A549 (cell line): ENCODE measurements around the gene EGFL7. TPM values are rescaled to one million over a fixed set of nuclear protein-coding genes. Genes with fewer than 3 reads are reported as not detected.

ENCODE experiments used
- ATAC-seq, 2 experiments: fragments of 200-7000 bp in 1 of 2; fragments of >200 bp in 1 of 2; cut with Nextera tagmentation in 1 of 2; cut with Tn5 transposase in 1 of 2; 3 replicates each; pipeline versions ENCODE4 v1.8.0 to v1.9.1; 2018 to 2020; ENCODE audit warnings: mild to moderate bottlenecking in 1 of 2, moderate library complexity in 1 of 2
- CTCF ChIA-PET: fragments of 300-600 bp; sonication (Branson Sonifier 250); formaldehyde crosslinking; extraction: SDS; loops from one replicate; lab custom pipeline; 2021; ENCODE audit warnings: antibody characterized with exemption, inconsistent platforms; lab: Yijun Ruan, JAX
- POLR2A ChIA-PET: fragments of 350-600 bp; formaldehyde crosslinking; extraction: SDS; loops from one replicate; lab custom pipeline; 2021; ENCODE audit warnings: antibody characterized with exemption, inconsistent platforms; lab: Yijun Ruan, JAX
- DNase-seq, 2 experiments: peaks; one replicate each; pipeline versions ENCODE4 v3.0.0 to v3.0.0-alpha.2; 2011 to 2016; ENCODE audit warnings: low read depth in 1 of 2, low spot score in 1 of 2
- FAIRE-seq: peaks from 2 replicates; lab custom pipeline; 2011; peaks lifted over from hg19 to GRCh38; lab: Jason Lieb, UNC
- H3K27ac ChIP-seq, 2 experiments: fragments of >200 bp; sonication (Bioruptor Twin); formaldehyde crosslinking; 3 replicates each; pipeline ENCODE4 v1.5.1; 2016 to 2017
- H3K4me1 ChIP-seq: fragments of >200 bp; sonication (Bioruptor Twin); formaldehyde crosslinking; 3 replicates; pipeline ENCODE4 v1.6.1; 2016
- H3K4me2 ChIP-seq: fragments of >200 bp; sonication (Bioruptor Twin); formaldehyde crosslinking; 3 replicates; pipeline ENCODE4 v1.6.1; 2016
- H3K4me3 ChIP-seq: fragments of >200 bp; sonication (Bioruptor Twin); formaldehyde crosslinking; 3 replicates; pipeline ENCODE4 v1.5.1; 2016
- H3K9me3 ChIP-seq: fragments of >200 bp; sonication (Bioruptor Twin); formaldehyde crosslinking; 3 replicates; pipeline ENCODE4 v1.6.1; 2016
- ATOH8 ChIP-seq: fragments of 250-450 bp; sonication (Bioruptor Pico); IDR thresholded peaks from 2 replicates; pipeline ENCODE4 v1.5.0; 2020; ENCODE audit warnings: low read depth, mild to moderate bottlenecking, moderate library complexity
- BHLHE40 ChIP-seq: IDR thresholded peaks from 2 replicates; pipeline ENCODE4 v1.6.1; 2012; ENCODE audit warnings: low read depth, low read length, inconsistent platforms
- CHD2 ChIP-seq: fragments of 150-350 bp; IDR thresholded peaks from 2 replicates; pipeline ENCODE4 v1.6.1; 2014; ENCODE audit warnings: low read length; ENCODE audit not compliant: partially characterized antibody
- CTCF ChIP-seq: fragments of >200 bp; sonication (Bioruptor Twin); formaldehyde crosslinking; IDR thresholded peaks from 3 replicates; pipeline ENCODE4 v1.5.1; 2016
- ESRRA ChIP-seq: fragments of 150-350 bp; IDR thresholded peaks from 2 replicates; pipeline ENCODE4 v1.6.1; 2014; ENCODE audit warnings: mild to moderate bottlenecking, low read length, borderline replicate concordance
- FOXS1 ChIP-seq: fragments of 250-450 bp; sonication (Bioruptor Pico); IDR thresholded peaks from 2 replicates; pipeline ENCODE4 v1.5.0; 2020; ENCODE audit warnings: mild to moderate bottlenecking, moderate library complexity
- GATA3 ChIP-seq: IDR thresholded peaks from 2 replicates; pipeline ENCODE4 v1.6.1; 2012; ENCODE audit warnings: borderline replicate concordance
- HDAC2 ChIP-seq: fragments of 200-600 bp; sonication (generic); IDR thresholded peaks from 2 replicates; pipeline ENCODE4 v1.6.1; 2016
- HMGXB4 ChIP-seq: fragments of 250-450 bp; sonication (Bioruptor Pico); IDR thresholded peaks from 2 replicates; pipeline ENCODE4 v1.5.0; 2021; ENCODE audit warnings: mild to moderate bottlenecking, moderate library complexity, borderline replicate concordance
- HOXB13 ChIP-seq: fragments of 250-450 bp; sonication (Bioruptor Pico); IDR thresholded peaks from 2 replicates; pipeline ENCODE4 v1.5.0; 2020; ENCODE audit warnings: low read depth, mild to moderate bottlenecking, moderate library complexity
- KDM1A ChIP-seq: fragments of 200-600 bp; sonication (generic); IDR thresholded peaks from 2 replicates; pipeline ENCODE4 v1.6.1; 2016; ENCODE audit warnings: low read depth, mild to moderate bottlenecking
- PBX3 ChIP-seq: IDR thresholded peaks from 2 replicates; pipeline ENCODE4 v1.6.1; 2012
- PHF8 ChIP-seq: fragments of 200-600 bp; sonication (generic); IDR thresholded peaks from 2 replicates; pipeline ENCODE4 v1.6.1; 2016; ENCODE audit warnings: low read depth, mild to moderate bottlenecking, antibody characterized with exemption, moderate library complexity, borderline replicate concordance
- POLR2A ChIP-seq: IDR thresholded peaks from 2 replicates; pipeline ENCODE4 v1.6.1; 2012; ENCODE audit warnings: mild to moderate bottlenecking, low read length
- POLR2AphosphoS2 ChIP-seq: conservative IDR thresholded peaks from 2 replicates; pipeline ENCODE4 v1.6.1; 2012; ENCODE audit warnings: low read length, improper control_type of control experiment, inconsistent platforms
- RARB ChIP-seq: fragments of 250-450 bp; sonication (Bioruptor Pico); IDR thresholded peaks from 2 replicates; pipeline ENCODE4 v1.8.0; 2021; ENCODE audit warnings: mild to moderate bottlenecking, moderate library complexity
- RCOR1 ChIP-seq: fragments of 150-350 bp; IDR thresholded peaks from 2 replicates; pipeline ENCODE4 v1.6.1; 2014; ENCODE audit warnings: antibody characterized with exemption, low read length, low read depth
- TFCP2L1 ChIP-seq: fragments of 250-450 bp; sonication (Bioruptor Pico); IDR thresholded peaks from 2 replicates; pipeline ENCODE4 v1.5.0; 2021; ENCODE audit warnings: mild to moderate bottlenecking
- ZC3H11A ChIP-seq: fragments of 450-650 bp; IDR thresholded peaks from 2 replicates; pipeline ENCODE4 v1.6.1; 2014; ENCODE audit warnings: antibody characterized with exemption, mild to moderate bottlenecking
- WGBS: methylation state at CpG from one replicate; pipeline ENCODE4 v1.1.6; 2017; ENCODE audit errors: missing lambda C conversion rate; 5-methylcytosine and 5-hydroxymethylcytosine counted together
- polyA minus RNA-seq: library from RNA; depleted of rRNA, polyadenylated mRNA; stranded (reverse); fragments of >200 nt; gene quantifications from 2 replicates; pipeline ENCODE4 v1.2.3, GENCODE V29; 2011; rRNA and poly(A)+ RNA removed
- polyA plus RNA-seq, 4 experiments: library from polyadenylated mRNA; depleted of rRNA in 3 of 4; stranded (reverse); fragments of >200 nt; fragmentation: RNase III in 1 of 4; extraction: RNeasy Plus Mini Kit Qiagen cat#74134 plus additional on column Dnase treatment in 1 of 4; gene quantifications; 2 replicates in 3 of 4; 3 replicates in 1 of 4; pipeline ENCODE4 v1.2.3, GENCODE V29; 2011 to 2017

Gene EGFL7
- 15.3 and 19.9 TPM in 2 replicates for polyA plus RNA-seq (2011; rRNA removed)
- polyA plus RNA-seq (2012; cell fraction: cytosol; rRNA removed): 49.6 and 71.8 TPM in 2 replicates
- polyA plus RNA-seq (2012; cell fraction: nucleus; rRNA removed): 70.7 and 117 TPM in 2 replicates
- 28.9 to 34.4 TPM (median 32.3 TPM) in 3 replicates for polyA plus RNA-seq (2017; fragmentation: RNase III; extraction: RNeasy Plus Mini Kit Qiagen cat#74134 plus additional on column Dnase treatment)
- 3.1 and 5.9 TPM in 2 replicates for polyA minus RNA-seq

- ChIA-PET CTCF (interaction anchor here (0.7 to 4.5 kb wide), 6 partner anchors 9 to 178 kb away, joined by 3 to 29 read pairs (median 12); no protein-coding TSS in a partner anchor), POLR2A (no interaction called here)
- Histone ChIP-seq H3K4me3 (no peak within 1 kb of the TSS), H3K4me2 (no peak within 1 kb of the TSS), H3K27ac (no peak within 1 kb of the TSS), H3K9me3 (no peaks in the 10 kb centered on the region), H3K4me1 (peaks cover 12% of the 10 kb centered on the region; the same call in 2 of the 3 replicates)
- ATAC-seq (no peak), DNase-seq (no peak), FAIRE-seq (no peak)
- no peak for TF ChIP-seq CTCF
- TF ChIP-seq POLR2A: no peak
- TF ChIP-seq ZC3H11A: no peak
- TF ChIP-seq KDM1A: no peak
- no peak for TF ChIP-seq CHD2
- no peak for TF ChIP-seq FOXS1 (CRISPR knock-in tag)
- no peak for TF ChIP-seq TFCP2L1 (CRISPR knock-in tag)
- no peak for TF ChIP-seq RARB (CRISPR knock-in tag)
- no peak for TF ChIP-seq ATOH8 (CRISPR knock-in tag)
- TF ChIP-seq PHF8: no peak
- TF ChIP-seq ESRRA: no peak
- 85% methylated on average over 13 of the region's 38 CpGs for WGBS
Observed at GRCh38 chr9:136662656-136663581, at the start of gene EGFL7. Gene EGFL7, plus strand, starts transcription at chr9:136662916. Its CDS starts 5,367 bp downstream, at chr9:136668283.

- POLR2A ChIA-PET: no interaction called here
- H3K4me3 ChIP-seq: no peak overlapping the region
- H3K27ac ChIP-seq: peak overlapping the region in 1 of 2 experiments; percentile 25; a peak in 1 of 6 replicates
- no peak for DNase-seq
- CTCF ChIA-PET: interaction anchor here (1.4 to 8.8 kb wide), 3 partner anchors 11 to 126 kb away, joined by 6 to 101 read pairs (median 8); no protein-coding TSS in a partner anchor
- H3K9me3 ChIP-seq: no peaks in the 10 kb centered on the region
- peaks cover 2% of the 10 kb centered on the region; the same call in 1 of the 3 replicates for H3K4me1 ChIP-seq
- WGBS: 90% methylated on average over 10 of the region's 19 CpGs
- ATAC-seq: no peak
- H3K4me2 ChIP-seq: no peak overlapping the region
- FAIRE-seq: no peak
- TF ChIP-seq HMGXB4: no peak
Observed at GRCh38 chr9:136613824-136614371, 48.8 kb upstream of the EGFL7 start.

GRCh38 chr9:136614372-136614922 lies 48.3 kb upstream of the EGFL7 start:
- Histone ChIP-seq H3K4me2 (no peak overlapping the region), H3K9me3 (no peaks in the 10 kb centered on the region), H3K4me3 (no peak overlapping the region), H3K27ac (peak overlapping the region in 1 of 2 experiments; percentile 25; a peak in 1 of 6 replicates), H3K4me1 (no peaks in the 10 kb centered on the region)
- ChIA-PET POLR2A (no interaction called here), CTCF (interaction anchor here (1.4 to 8.8 kb wide), 3 partner anchors 10 to 126 kb away, joined by 6 to 101 read pairs (median 8); no protein-coding TSS in a partner anchor)
- FAIRE-seq (no peak), DNase-seq (no peak), ATAC-seq (no peak)
- WGBS: 100% methylated on average over 6 of the region's 22 CpGs
- no peak for TF ChIP-seq HDAC2
- TF ChIP-seq HOXB13 (CRISPR knock-in tag): no peak
- TF ChIP-seq BHLHE40: no peak
- TF ChIP-seq PBX3: no peak
- TF ChIP-seq POLR2AphosphoS2: no peak
- TF ChIP-seq GATA3: no peak
- TF ChIP-seq RCOR1: no peak
- no peak for TF ChIP-seq ATOH8 (CRISPR knock-in tag)
